Measurements from ENCODE around the gene SAMD1.
"Not testable (repeated sequence)": the region's sequence is repeated elsewhere in the genome, so short reads cannot be mapped to it uniquely, and the experiment has no call there.

The SAMD1 gene

GRCh38 chr19:14051980-14052379, 38.6 kb downstream of the SAMD1 start:
- ATAC-seq (ENCODE audit: low read depth) (no peak), DNase-seq (ENCODE audit: low spot score) (no peak)
- no peak for TF ChIP-seq CTCF (IDR thresholded peaks at IDR 0.05; ENCODE audit: poor library complexity, severe bottlenecking)
- Histone ChIP-seq H3K9me3 (ENCODE audit: severe bottlenecking) (no peaks in the 10 kb centered on the region), H3K4me3 (ENCODE audit: severe bottlenecking) (no peak overlapping the region), H3K27me3 (ENCODE audit: insufficient read depth, poor library complexity, severe bottlenecking) (no peaks in the 10 kb centered on the region), H3K36me3 (ENCODE audit: low read depth) (no peaks in the 10 kb centered on the region), H3K4me1 (ENCODE audit: insufficient read depth, poor library complexity, severe bottlenecking) (no peaks in the 10 kb centered on the region), H3K27ac (ENCODE audit: poor library complexity, severe bottlenecking) (no peak overlapping the region)

- H3K4me3 ChIP-seq (ENCODE audit: severe bottlenecking); H3K27me3 ChIP-seq (ENCODE audit: insufficient read depth, poor library complexity, severe bottlenecking); H3K4me1 ChIP-seq (ENCODE audit: insufficient read depth, poor library complexity, severe bottlenecking); H3K36me3 ChIP-seq (ENCODE audit: low read depth); DNase-seq (ENCODE audit: low spot score); H3K27ac ChIP-seq (ENCODE audit: poor library complexity, severe bottlenecking); H3K9me3 ChIP-seq (ENCODE audit: severe bottlenecking); ATAC-seq (ENCODE audit: low read depth): not testable (repeated sequence)
Observed at GRCh38 chr19:14050961-14051360, 39.6 kb downstream of the SAMD1 start.

GRCh38 chr19:14050512-14050911, 40.0 kb downstream of the SAMD1 start:
- H3K4me3 ChIP-seq (ENCODE audit: severe bottlenecking), result no peak overlapping the region
- no peak overlapping the region for H3K27ac ChIP-seq (ENCODE audit: poor library complexity, severe bottlenecking)
- no peaks in the 10 kb centered on the region for H3K36me3 ChIP-seq (ENCODE audit: low read depth)
- H3K4me1 ChIP-seq (ENCODE audit: insufficient read depth, poor library complexity, severe bottlenecking), result no peaks in the 10 kb centered on the region
- H3K9me3 ChIP-seq (ENCODE audit: severe bottlenecking), result no peaks in the 10 kb centered on the region
- ATAC-seq (ENCODE audit: low read depth) (no peak), DNase-seq (ENCODE audit: low spot score) (no peak)
- no peak for TF ChIP-seq CTCF (IDR thresholded peaks at IDR 0.05; ENCODE audit: poor library complexity, severe bottlenecking)
- no peaks in the 10 kb centered on the region for H3K27me3 ChIP-seq (ENCODE audit: insufficient read depth, poor library complexity, severe bottlenecking)

- peak; percentile 46; the same call in 2 of the 3 replicates for ATAC-seq (ENCODE audit: low read depth)
- peak; percentile 69 for TF ChIP-seq CTCF (IDR thresholded peaks at IDR 0.05; ENCODE audit: poor library complexity, severe bottlenecking)
Observed at GRCh38 chr19:14048443-14049153, 42.0 kb downstream of the SAMD1 start.

GRCh38 chr19:14047866-14048265, 42.7 kb downstream of the SAMD1 start:
- H3K27ac ChIP-seq (ENCODE audit: poor library complexity, severe bottlenecking); ATAC-seq (ENCODE audit: low read depth); H3K27me3 ChIP-seq (ENCODE audit: insufficient read depth, poor library complexity, severe bottlenecking): not testable (repeated sequence)

More at GRCh38 chr19:14048443-14049153, 42.0 kb downstream of the SAMD1 start:
- no peak for DNase-seq (ENCODE audit: low spot score)
- Histone ChIP-seq H3K36me3 (ENCODE audit: low read depth) (no peaks in the 10 kb centered on the region), H3K27me3 (ENCODE audit: insufficient read depth, poor library complexity, severe bottlenecking) (no peaks in the 10 kb centered on the region), H3K27ac (ENCODE audit: poor library complexity, severe bottlenecking) (no peak overlapping the region), H3K4me1 (ENCODE audit: insufficient read depth, poor library complexity, severe bottlenecking) (no peaks in the 10 kb centered on the region), H3K9me3 (ENCODE audit: severe bottlenecking) (no peaks in the 10 kb centered on the region), H3K4me3 (ENCODE audit: severe bottlenecking) (no peak overlapping the region)

More at GRCh38 chr19:14047866-14048265, 42.7 kb downstream of the SAMD1 start:
- H3K4me3 ChIP-seq (ENCODE audit: severe bottlenecking); H3K36me3 ChIP-seq (ENCODE audit: low read depth); DNase-seq (ENCODE audit: low spot score); H3K4me1 ChIP-seq (ENCODE audit: insufficient read depth, poor library complexity, severe bottlenecking); H3K9me3 ChIP-seq (ENCODE audit: severe bottlenecking): not testable (repeated sequence)
